Stimulated activated CD8-positive, alpha-beta memory T cell treated with anti-CD3 and anti-CD28 coated beads, Interleukin-15, amount 100 ng/mL, for 4 hours (primary cell): ENCODE results near the gene MACROD2.

ENCODE experiments used
- DNase-seq, 2 donors: peaks; one replicate each; pipeline ENCODE4 v3.0.0-alpha.2; 2020; ENCODE audit warnings: low read depth in 2 of 2

MACROD2 gene

GRCh38 chr20:15900443-15900842 lies 1905.1 kb downstream of the MACROD2 start:
- no peak for DNase-seq

- DNase-seq, result no peak
Measured at GRCh38 chr20:15902493-15902892, 1907.2 kb downstream of the MACROD2 start.

- DNase-seq, result no peak
Measured at GRCh38 chr20:15905661-15906060, 1910.3 kb downstream of the MACROD2 start.

- DNase-seq, result no peak
Measured at GRCh38 chr20:15909995-15910394, 1914.7 kb downstream of the MACROD2 start.

- DNase-seq, result no peak
Measured at GRCh38 chr20:15911581-15911980, 1916.3 kb downstream of the MACROD2 start.

- no peak for DNase-seq
Measured at GRCh38 chr20:15913391-15914025, 1918.2 kb downstream of the MACROD2 start.

- no peak for DNase-seq
Measured at GRCh38 chr20:15916623-15917022, 1921.3 kb downstream of the MACROD2 start.

GRCh38 chr20:15917283-15917682 lies 1922.0 kb downstream of the MACROD2 start:
- no peak for DNase-seq

GRCh38 chr20:15918631-15919030 lies 1923.3 kb downstream of the MACROD2 start:
- no peak for DNase-seq

- DNase-seq, result no peak
Measured at GRCh38 chr20:15919118-15919517, 1923.8 kb downstream of the MACROD2 start.

GRCh38 chr20:15921930-15922329 lies 1926.6 kb downstream of the MACROD2 start:
- no peak for DNase-seq

GRCh38 chr20:15922556-15922955 lies 1927.2 kb downstream of the MACROD2 start:
- no peak for DNase-seq

GRCh38 chr20:15923030-15923776 lies 1927.9 kb downstream of the MACROD2 start:
- no peak for DNase-seq

- DNase-seq, result no peak
Measured at GRCh38 chr20:15924556-15924955, 1929.2 kb downstream of the MACROD2 start.

- DNase-seq, result no peak
Measured at GRCh38 chr20:15925376-15925775, 1930.1 kb downstream of the MACROD2 start.

GRCh38 chr20:15927893-15928650 lies 1932.8 kb downstream of the MACROD2 start:
- no peak for DNase-seq

GRCh38 chr20:15928946-15929345 lies 1933.6 kb downstream of the MACROD2 start:
- DNase-seq, result no peak

- no peak for DNase-seq
Measured at GRCh38 chr20:15930311-15931305, 1935.3 kb downstream of the MACROD2 start.

GRCh38 chr20:15931897-15932296 lies 1936.6 kb downstream of the MACROD2 start:
- no peak for DNase-seq

GRCh38 chr20:15937179-15937578 lies 1941.9 kb downstream of the MACROD2 start:
- no peak for DNase-seq

- DNase-seq, result no peak
Measured at GRCh38 chr20:15938847-15939246, 1943.5 kb downstream of the MACROD2 start.
